ENCODE results near the gene EIF4A2.
"Not testable (repeated sequence)": the region's sequence is repeated elsewhere in the genome, so short reads cannot be mapped to it uniquely, and the experiment has no call there.

GRCh38 chr3:186803447-186803846 lies 20.1 kb downstream of the EIF4A2 start:
- not testable (repeated sequence) for TF ChIP-seq CTCF, POLR2A (IDR thresholded peaks at IDR 0.05)

Data from esophagus squamous epithelium (tissue), 4 donors.